Stomach (tissue), 4 donors: ENCODE results near the gene PIEZO2.

ENCODE experiments used
- EP300 ChIP-seq: sonication (generic); formaldehyde crosslinking; IDR thresholded peaks from one replicate; pipeline ENCODE4 v1.6.1; 2017; ENCODE audit warnings: antibody characterized with exemption
- POLR2A ChIP-seq, 4 donors: fragments of 450-650 bp; IDR thresholded peaks; one replicate each; pipeline ENCODE4 v1.6.1; 2016; ENCODE audit warnings: antibody characterized with exemption in 4 of 4, control low read depth in 2 of 4, mild to moderate bottlenecking in 1 of 4, moderate library complexity in 1 of 4
- POLR2AphosphoS5 ChIP-seq, 3 donors: sonication (generic); formaldehyde crosslinking; IDR thresholded peaks; one replicate each; pipeline ENCODE4 v1.6.1; 2016; ENCODE audit warnings: antibody characterized with exemption in 3 of 3
- TF ChIP-seq, protein P1 (sequence below), 7 experiments: fragments of 450-650 bp in 4 of 7; fragments of 200-600 bp in 3 of 7; sonication (generic) in 3 of 7; IDR thresholded peaks; one replicate each; pipeline ENCODE4 v1.5.1; 2016 to 2019; ENCODE audit warnings: antibody characterized with exemption in 7 of 7, control low read depth in 2 of 7, mild to moderate bottlenecking in 1 of 7

- TF ChIP-seq POLR2A (IDR thresholded peaks at IDR 0.05) = no peak
- TF ChIP-seq, protein P1, sequence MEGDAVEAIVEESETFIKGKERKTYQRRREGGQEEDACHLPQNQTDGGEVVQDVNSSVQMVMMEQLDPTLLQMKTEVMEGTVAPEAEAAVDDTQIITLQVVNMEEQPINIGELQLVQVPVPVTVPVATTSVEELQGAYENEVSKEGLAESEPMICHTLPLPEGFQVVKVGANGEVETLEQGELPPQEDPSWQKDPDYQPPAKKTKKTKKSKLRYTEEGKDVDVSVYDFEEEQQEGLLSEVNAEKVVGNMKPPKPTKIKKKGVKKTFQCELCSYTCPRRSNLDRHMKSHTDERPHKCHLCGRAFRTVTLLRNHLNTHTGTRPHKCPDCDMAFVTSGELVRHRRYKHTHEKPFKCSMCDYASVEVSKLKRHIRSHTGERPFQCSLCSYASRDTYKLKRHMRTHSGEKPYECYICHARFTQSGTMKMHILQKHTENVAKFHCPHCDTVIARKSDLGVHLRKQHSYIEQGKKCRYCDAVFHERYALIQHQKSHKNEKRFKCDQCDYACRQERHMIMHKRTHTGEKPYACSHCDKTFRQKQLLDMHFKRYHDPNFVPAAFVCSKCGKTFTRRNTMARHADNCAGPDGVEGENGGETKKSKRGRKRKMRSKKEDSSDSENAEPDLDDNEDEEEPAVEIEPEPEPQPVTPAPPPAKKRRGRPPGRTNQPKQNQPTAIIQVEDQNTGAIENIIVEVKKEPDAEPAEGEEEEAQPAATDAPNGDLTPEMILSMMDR (IDR thresholded peaks at IDR 0.05) = peak in 4 of 7 experiments; percentile 13 to 43 (median 30)
- no peak for TF ChIP-seq POLR2AphosphoS5 (IDR thresholded peaks at IDR 0.05)
- TF ChIP-seq EP300 = no peak
Measured at GRCh38 chr18:11154368-11154989, 5.1 kb upstream of the PIEZO2 start.
